GM12892 (cell line): Measurements from ENCODE around the gene OTUB2.

Experiments
- DNase-seq: peaks from one replicate; pipeline ENCODE4 v3.0.0; 2011; ENCODE audit not compliant: insufficient read length
- FAIRE-seq: peaks from 2 replicates; lab custom pipeline; 2011; peaks lifted over from hg19 to GRCh38; lab: Jason Lieb, UNC
- POLR2A ChIP-seq: IDR thresholded peaks from 2 replicates; pipeline ENCODE4 v1.6.1; 2011; ENCODE audit warnings: low read depth, low read length, control low read depth
- POLR2AphosphoS5 ChIP-seq: IDR thresholded peaks from 2 replicates; pipeline ENCODE4 v1.6.1; 2011; ENCODE audit warnings: low read depth, low read length, control low read depth
- TAF1 ChIP-seq: IDR thresholded peaks from 2 replicates; pipeline ENCODE4 v1.6.1; 2011; ENCODE audit warnings: low read depth, mild to moderate bottlenecking, control low read depth, low read length, borderline replicate concordance

OTUB2 gene

GRCh38 chr14:94077111-94077821 lies 51.1 kb downstream of the OTUB2 start:
- FAIRE-seq, result peak; percentile 48
- no peak for DNase-seq
- TF ChIP-seq POLR2A (no peak), POLR2AphosphoS5 (no peak), TAF1 (no peak)

GRCh38 chr14:94077823-94078222 lies 51.7 kb downstream of the OTUB2 start:
- FAIRE-seq, result no peak
- DNase-seq, result no peak
- no peak for TF ChIP-seq POLR2AphosphoS5
- no peak for TF ChIP-seq TAF1
- TF ChIP-seq POLR2A, result no peak

- no peak for FAIRE-seq
- no peak for TF ChIP-seq POLR2A
- TF ChIP-seq POLR2AphosphoS5, result no peak
- TF ChIP-seq TAF1, result no peak
- no peak for DNase-seq
Observed at GRCh38 chr14:94079891-94080620, 53.9 kb downstream of the OTUB2 start.

- TF ChIP-seq POLR2AphosphoS5 (peak; percentile 95), POLR2A (peak; percentile 94), TAF1 (peak; percentile 89)
- DNase-seq (peak; percentile 93), FAIRE-seq (peak; percentile 97)
Observed at GRCh38 chr14:94080621-94081385, 54.7 kb downstream of the OTUB2 start, which contains the start of the genes DDX24 and IFI27L1. DDX24 (minus strand) TSS chr14:94081202; CDS start chr14:94079742, 1,460 bp downstream. IFI27L1 (plus strand) TSS chr14:94081310; CDS start chr14:94096938, 15,628 bp downstream.

GRCh38 chr14:94081386-94081820 lies 55.3 kb downstream of the OTUB2 start:
- TF ChIP-seq POLR2AphosphoS5 (no peak), TAF1 (no peak), POLR2A (no peak)
- FAIRE-seq, result peak; percentile 48
- no peak for DNase-seq

GRCh38 chr14:94087891-94088290 lies 61.8 kb downstream of the OTUB2 start:
- DNase-seq (no peak), FAIRE-seq (no peak)
- TF ChIP-seq TAF1 (no peak), POLR2A (no peak), POLR2AphosphoS5 (no peak)

GRCh38 chr14:94088516-94088915 lies 62.4 kb downstream of the OTUB2 start:
- TF ChIP-seq POLR2AphosphoS5, result no peak
- no peak for TF ChIP-seq POLR2A
- no peak for TF ChIP-seq TAF1
- no peak for FAIRE-seq
- no peak for DNase-seq

GRCh38 chr14:94089479-94089878 lies 63.3 kb downstream of the OTUB2 start:
- TF ChIP-seq POLR2AphosphoS5, result no peak
- no peak for TF ChIP-seq POLR2A
- no peak for TF ChIP-seq TAF1
- FAIRE-seq (no peak), DNase-seq (no peak)

- DNase-seq (no peak), FAIRE-seq (no peak)
- TF ChIP-seq TAF1 (no peak), POLR2A (no peak), POLR2AphosphoS5 (no peak)
Observed at GRCh38 chr14:94093418-94093817, 67.3 kb downstream of the OTUB2 start.

- TF ChIP-seq TAF1 (no peak), POLR2AphosphoS5 (no peak), POLR2A (no peak)
- DNase-seq (no peak), FAIRE-seq (no peak)
Observed at GRCh38 chr14:94097091-94097490, 71.0 kb downstream of the OTUB2 start.
